H9 (cell line): ENCODE data around the gene CACNA1H. TPM values are rescaled to one million over a fixed set of nuclear protein-coding genes. Genes with fewer than 3 reads are reported as not detected.
"Not testable (repeated sequence)": the region's sequence is repeated elsewhere in the genome, so short reads cannot be mapped to it uniquely, and the experiment has no call there.

Experiments
- DNase-seq: peaks from one replicate; pipeline ENCODE4 v3.0.0-alpha.2; 2017
- H2AFZ ChIP-seq: one replicate; pipeline ENCODE4 v1.6.1; 2013; ENCODE audit warnings: mild to moderate bottlenecking, low read length, control low read depth, moderate library complexity
- H2AK5ac ChIP-seq: 2 replicates; pipeline ENCODE4 v1.6.1; 2013; ENCODE audit warnings: low read length, control low read depth, mixed read lengths; ENCODE audit not compliant: insufficient read length
- H2BK120ac ChIP-seq: one replicate; pipeline ENCODE4 v1.6.1; 2013; ENCODE audit warnings: low read depth, mild to moderate bottlenecking, low read length, control low read depth, inconsistent platforms; ENCODE audit not compliant: poor library complexity, severe bottlenecking
- H2BK12ac ChIP-seq: 2 replicates; pipeline ENCODE4 v1.6.1; 2013; ENCODE audit warnings: low read length, control low read depth, mixed read lengths, low read depth; ENCODE audit not compliant: insufficient read length
- H2BK15ac ChIP-seq: 2 replicates; pipeline ENCODE4 v1.6.1; 2013; ENCODE audit warnings: low read depth, low read length, control low read depth
- H2BK20ac ChIP-seq: one replicate; pipeline ENCODE4 v1.6.1; 2013; ENCODE audit warnings: low read depth, mild to moderate bottlenecking, low read length, control low read depth, inconsistent platforms; ENCODE audit not compliant: poor library complexity, severe bottlenecking
- H2BK5ac ChIP-seq: 2 replicates; pipeline ENCODE4 v1.6.1; 2013; ENCODE audit warnings: low read length, control low read depth, mixed read lengths; ENCODE audit not compliant: insufficient read length
- H3K14ac ChIP-seq: 2 replicates; pipeline ENCODE4 v1.6.1; 2013; ENCODE audit warnings: low read length, control low read depth; ENCODE audit not compliant: insufficient read depth
- H3K18ac ChIP-seq: 2 replicates; pipeline ENCODE4 v1.6.1; 2013; ENCODE audit warnings: low read depth, mild to moderate bottlenecking, mixed read lengths, low read length, control low read depth; ENCODE audit not compliant: insufficient read length
- H3K23ac ChIP-seq: 2 replicates; pipeline ENCODE4 v1.6.1; 2013; ENCODE audit warnings: low read length, control low read depth, mixed read lengths, low read depth; ENCODE audit not compliant: insufficient read length
- H3K23me2 ChIP-seq: 2 replicates; pipeline ENCODE4 v1.6.1; 2013; ENCODE audit warnings: low read depth, mild to moderate bottlenecking, mixed read lengths, low read length, control low read depth; ENCODE audit not compliant: insufficient read length, poor library complexity, severe bottlenecking
- H3K27ac ChIP-seq: 2 replicates; pipeline ENCODE4 v1.5.1; 2013; ENCODE audit warnings: low read length, control low read depth, mixed read lengths, low read depth; ENCODE audit not compliant: insufficient read length
- H3K27me3 ChIP-seq: 2 replicates; pipeline ENCODE4 v1.6.1; 2013; ENCODE audit warnings: low read length, control low read depth, inconsistent platforms; ENCODE audit not compliant: insufficient read depth
- H3K4ac ChIP-seq: 2 replicates; pipeline ENCODE4 v1.6.1; 2013; ENCODE audit warnings: low read depth, mild to moderate bottlenecking, control low read depth, inconsistent platforms, low read length, moderate library complexity
- H3K4me1 ChIP-seq: 2 replicates; pipeline ENCODE4 v1.6.1; 2013; ENCODE audit warnings: low read length, control low read depth, inconsistent platforms; ENCODE audit not compliant: insufficient read depth
- H3K4me2 ChIP-seq: 2 replicates; pipeline ENCODE4 v1.6.1; 2013; ENCODE audit warnings: low read length, control low read depth, mixed read lengths; ENCODE audit not compliant: insufficient read length, insufficient read depth
- H3K56ac ChIP-seq: 2 replicates; pipeline ENCODE4 v1.6.1; 2013; ENCODE audit warnings: low read depth, mild to moderate bottlenecking, mixed read lengths, low read length, control low read depth; ENCODE audit not compliant: insufficient read length
- H3K79me1 ChIP-seq: 2 replicates; pipeline ENCODE4 v1.6.1; 2013; ENCODE audit warnings: low read depth, mild to moderate bottlenecking, moderate library complexity, low read length, control low read depth, inconsistent platforms; ENCODE audit not compliant: insufficient read depth, poor library complexity, severe bottlenecking
- H3K79me2 ChIP-seq: 2 replicates; pipeline ENCODE4 v1.6.1; 2013; ENCODE audit warnings: low read length, control low read depth, inconsistent platforms; ENCODE audit not compliant: insufficient read depth
- H3K9ac ChIP-seq: 2 replicates; pipeline ENCODE4 v1.6.1; 2013; ENCODE audit warnings: low read length, control low read depth, mixed read lengths; ENCODE audit not compliant: insufficient read length; ENCODE audit errors: extremely low read depth
- H3K9me3 ChIP-seq: one replicate; pipeline ENCODE4 v1.6.1; 2013; ENCODE audit warnings: low read depth, low read length, inconsistent platforms; ENCODE audit not compliant: control insufficient read depth
- H3T11ph ChIP-seq: one replicate; pipeline ENCODE4 v1.6.1; 2013; ENCODE audit warnings: mild to moderate bottlenecking, low read length, control low read depth, inconsistent platforms
- H4K20me1 ChIP-seq: one replicate; pipeline ENCODE4 v1.6.1; 2013; ENCODE audit not compliant: control insufficient read depth, insufficient read length, insufficient read depth
- H4K5ac ChIP-seq: 2 replicates; pipeline ENCODE4 v1.6.1; 2013; ENCODE audit warnings: low read depth, mild to moderate bottlenecking, mixed read lengths, low read length, control low read depth; ENCODE audit not compliant: insufficient read length
- H4K8ac ChIP-seq: replicated peaks from 2 replicates; pipeline ENCODE4 v1.6.1; 2013; ENCODE audit warnings: low read length, control low read depth, mixed read lengths, low read depth; ENCODE audit not compliant: insufficient read length
- H4K91ac ChIP-seq: 2 replicates; pipeline ENCODE4 v1.6.1; 2013; ENCODE audit warnings: low read depth, mild to moderate bottlenecking, moderate library complexity, mixed read lengths, low read length, control low read depth; ENCODE audit not compliant: insufficient read length
- H3K27ac Mint-ChIP-seq, 3 experiments: 2 replicates in 2 of 3; 3 replicates in 1 of 3; pipeline ENCODE4 v1.8.0; 2020 to 2021; ENCODE audit warnings: mixed read lengths in 3 of 3, mild to moderate bottlenecking in 1 of 3, moderate library complexity in 1 of 3
- H3K27me3 Mint-ChIP-seq: 2 replicates; pipeline ENCODE4 v1.8.0; 2021; ENCODE audit warnings: low read depth, mild to moderate bottlenecking, moderate library complexity, mixed read lengths
- H3K36me3 Mint-ChIP-seq, 3 experiments: 2 replicates in 2 of 3; 3 replicates in 1 of 3; pipeline ENCODE4 v1.8.0; 2020 to 2021; ENCODE audit warnings: low read depth in 3 of 3, mixed read lengths in 3 of 3; ENCODE audit not compliant: insufficient read depth in 1 of 3
- H3K4me1 Mint-ChIP-seq, 2 experiments: 2 replicates each; pipeline ENCODE4 v1.8.0; 2020; ENCODE audit warnings: mixed read lengths in 2 of 2
- H3K4me3 Mint-ChIP-seq, 2 experiments: 2 replicates in 1 of 2; 3 replicates in 1 of 2; pipeline ENCODE4 v1.8.0; 2020 to 2021; ENCODE audit warnings: mild to moderate bottlenecking in 2 of 2, mixed read lengths in 2 of 2, moderate library complexity in 1 of 2
- H3K9me3 Mint-ChIP-seq, 2 experiments: 2 replicates in 1 of 2; 3 replicates in 1 of 2; pipeline ENCODE4 v1.8.0; 2020; ENCODE audit warnings: mild to moderate bottlenecking in 2 of 2, mixed read lengths in 2 of 2, moderate library complexity in 1 of 2
- WGBS: extraction: QIAGEN DNeasy Blood & Tissue Kit; methylation state at CpG from one replicate; pipeline ENCODE4 v1.1.7; 2013; ENCODE audit warnings: missing lambda C conversion rate, low lambda C conversion rate, mixed read lengths; ENCODE audit not compliant: insufficient read length; ENCODE audit errors: extremely low coverage; 5-methylcytosine and 5-hydroxymethylcytosine counted together
- total RNA-seq: library from RNA; stranded (reverse); gene quantifications from 2 replicates; pipeline ENCODE4 v1.2.1, GENCODE V29; 2021
- TF ChIP-seq, protein P1 (sequence below): fragments of 200-600 bp; sonication (generic); conservative IDR thresholded peaks from 3 replicates; pipeline ENCODE4 v1.8.0; 2021; ENCODE audit warnings: antibody characterized with exemption, mild to moderate bottlenecking

CACNA1H gene
- total RNA-seq, 1 experiment from 2014 or later = 43.3 TPM

DNA sequence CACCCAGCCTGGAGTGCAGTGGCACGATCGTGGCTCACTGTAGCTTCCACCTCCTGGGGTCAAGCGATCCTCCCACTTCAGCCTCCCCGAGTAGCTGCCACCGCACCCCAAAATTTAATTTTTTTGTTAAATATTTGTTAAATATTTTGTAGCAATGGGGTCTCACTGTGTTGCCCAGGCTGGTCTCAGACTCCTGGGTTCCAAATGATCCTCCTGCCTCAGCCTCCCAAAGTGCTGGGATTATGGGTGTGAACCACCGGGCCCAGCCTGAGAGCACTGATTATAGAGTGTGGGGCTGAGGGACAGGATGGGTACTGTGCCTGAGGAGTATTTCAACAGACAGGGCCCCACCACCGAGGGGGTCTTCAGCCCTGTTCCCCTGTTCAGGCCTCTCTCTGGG lies 36.5 kb downstream of the CACNA1H start:
- Histone ChIP-seq H3K4me1 (no peaks in the 10 kb centered on the region), H4K5ac (no peak overlapping the region), H2BK120ac (no peak overlapping the region), H3K4me2 (no peak overlapping the region), H3T11ph (no peak overlapping the region), H2BK12ac (no peak overlapping the region), H2AK5ac (no peak overlapping the region), H2AFZ (no peak overlapping the region), H3K79me2 (no peaks in the 10 kb centered on the region), H3K23me2 (no peaks in the 10 kb centered on the region), H4K20me1 (no peaks in the 10 kb centered on the region), H3K79me1 (no peaks in the 10 kb centered on the region), H4K91ac (no peak overlapping the region), H3K9me3 (no peaks in the 10 kb centered on the region), H3K23ac (no peak overlapping the region), H4K8ac (no peak overlapping the region), H3K56ac (no peak overlapping the region), H2BK20ac (no peak overlapping the region), H3K18ac (no peak overlapping the region), H3K4ac (no peak overlapping the region), H2BK5ac (no peak overlapping the region), H2BK15ac (no peak overlapping the region), H3K9ac (no peak overlapping the region), H3K27ac (no peak overlapping the region), H3K27me3 (no peaks in the 10 kb centered on the region), H3K14ac (no peak overlapping the region)
- Mint-ChIP-seq H3K36me3 (peaks cover 0 to 8% (median 7%) of the 10 kb centered on the region in 3 experiments; a peak in 3 of 7 replicates), H3K4me3 (no peak overlapping the region), H3K9me3 (no peaks in the 10 kb centered on the region), H3K27me3 (no peaks in the 10 kb centered on the region), H3K4me1 (peaks cover 7 to 15% of the 10 kb centered on the region in 2 experiments; a peak in 3 of 4 replicates), H3K27ac (no peak overlapping the region; a peak in 1 of 7 replicates)
- no CpG with 5 or more reads among the region's 7 CpGs for WGBS
- no peak for DNase-seq
- TF ChIP-seq, protein P1, sequence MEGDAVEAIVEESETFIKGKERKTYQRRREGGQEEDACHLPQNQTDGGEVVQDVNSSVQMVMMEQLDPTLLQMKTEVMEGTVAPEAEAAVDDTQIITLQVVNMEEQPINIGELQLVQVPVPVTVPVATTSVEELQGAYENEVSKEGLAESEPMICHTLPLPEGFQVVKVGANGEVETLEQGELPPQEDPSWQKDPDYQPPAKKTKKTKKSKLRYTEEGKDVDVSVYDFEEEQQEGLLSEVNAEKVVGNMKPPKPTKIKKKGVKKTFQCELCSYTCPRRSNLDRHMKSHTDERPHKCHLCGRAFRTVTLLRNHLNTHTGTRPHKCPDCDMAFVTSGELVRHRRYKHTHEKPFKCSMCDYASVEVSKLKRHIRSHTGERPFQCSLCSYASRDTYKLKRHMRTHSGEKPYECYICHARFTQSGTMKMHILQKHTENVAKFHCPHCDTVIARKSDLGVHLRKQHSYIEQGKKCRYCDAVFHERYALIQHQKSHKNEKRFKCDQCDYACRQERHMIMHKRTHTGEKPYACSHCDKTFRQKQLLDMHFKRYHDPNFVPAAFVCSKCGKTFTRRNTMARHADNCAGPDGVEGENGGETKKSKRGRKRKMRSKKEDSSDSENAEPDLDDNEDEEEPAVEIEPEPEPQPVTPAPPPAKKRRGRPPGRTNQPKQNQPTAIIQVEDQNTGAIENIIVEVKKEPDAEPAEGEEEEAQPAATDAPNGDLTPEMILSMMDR = no peak

DNA sequence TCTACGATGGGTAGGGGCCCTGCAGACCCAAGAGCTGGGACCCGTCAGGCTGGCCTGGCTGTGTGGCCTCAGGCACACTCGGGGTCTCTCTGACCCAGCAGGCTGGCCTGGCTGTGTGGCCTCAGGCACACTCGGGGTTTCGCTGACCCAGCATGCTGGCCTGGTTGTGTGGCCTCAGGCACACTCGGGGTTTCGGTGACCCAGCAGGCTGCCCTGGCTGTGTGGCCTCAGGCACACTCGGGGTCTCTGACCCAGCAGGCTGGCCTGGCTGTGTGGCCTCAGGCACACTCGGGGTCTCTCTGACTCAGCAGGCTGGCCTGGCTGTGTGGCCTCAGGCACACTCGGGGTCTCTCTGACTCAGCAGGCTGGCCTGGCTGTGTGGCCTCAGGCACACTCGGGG lies 37.9 kb downstream of the CACNA1H start:
- H4K5ac ChIP-seq, H3K4ac ChIP-seq, H4K8ac ChIP-seq, H3K79me1 ChIP-seq, H2BK5ac ChIP-seq, H3K23me2 ChIP-seq, H3K14ac ChIP-seq, H3K27ac ChIP-seq, H2BK120ac ChIP-seq, H3K4me1 ChIP-seq, H3T11ph ChIP-seq, H4K91ac ChIP-seq, H3K27ac Mint-ChIP-seq, H3K36me3 Mint-ChIP-seq, H4K20me1 ChIP-seq, H2BK20ac ChIP-seq, H3K56ac ChIP-seq, DNase-seq, H2AFZ ChIP-seq, H3K9me3 Mint-ChIP-seq, H3K23ac ChIP-seq, H2BK12ac ChIP-seq, H3K9ac ChIP-seq, H3K27me3 Mint-ChIP-seq, H3K27me3 ChIP-seq, H3K79me2 ChIP-seq, H2BK15ac ChIP-seq, H2AK5ac ChIP-seq, H3K9me3 ChIP-seq, H3K4me2 ChIP-seq, H3K18ac ChIP-seq, H3K4me3 Mint-ChIP-seq: not testable (repeated sequence)
- no CpG with 5 or more reads among the region's 11 CpGs for WGBS
- peaks cover 7 to 15% of the 10 kb centered on the region in 2 experiments; a peak in 3 of 4 replicates for H3K4me1 Mint-ChIP-seq
